PC-3 (cell line): Measurements from ENCODE around the gene ITPR3.

Experiments used
- CTCF ChIP-seq: fragments of 300-600 bp; sonication (generic); conservative IDR thresholded peaks from 2 replicates; pipeline ENCODE4 v1.5.1; 2017; ENCODE audit warnings: antibody characterized with exemption, low read depth, mild to moderate bottlenecking, low read length
- EZH2 ChIP-seq: fragments of 300-600 bp; sonication (generic); IDR thresholded peaks from one replicate; pipeline ENCODE4 v1.6.1; 2017; ENCODE audit warnings: antibody characterized with exemption, mild to moderate bottlenecking, low read length; ENCODE audit not compliant: unreplicated experiment
- EZH2phosphoT487 ChIP-seq: fragments of 300-600 bp; sonication (generic); IDR thresholded peaks from 2 replicates; pipeline ENCODE4 v1.6.1; 2018; ENCODE audit warnings: mild to moderate bottlenecking, antibody characterized with exemption, low read length, borderline replicate concordance

GRCh38 chr6:33685411-33686224 is 64.5 kb downstream of the ITPR3 start:
- TF ChIP-seq CTCF = no peak
- no peak for TF ChIP-seq EZH2
- no peak for TF ChIP-seq EZH2phosphoT487
